Upper lobe of left lung (tissue), 6 donors: ENCODE results near the gene KLF7. TPM values are rescaled to one million over a fixed set of nuclear protein-coding genes. Genes with fewer than 3 reads are reported as not detected.

Source experiments
- ATAC-seq, 2 donors: fragments of 200-7000 bp; cut with Tn5 transposase; one replicate each; pipeline ENCODE4 v1.9.1; 2022; ENCODE audit warnings: mild to moderate bottlenecking in 2 of 2, moderate library complexity in 2 of 2; ENCODE audit not compliant: low FRiP score in 2 of 2
- DNase-seq, 2 donors: peaks; one replicate each; pipeline ENCODE4 v3.0.0-alpha.2; 2019 to 2020
- H3K27ac ChIP-seq, 4 donors: fragments of 200-600 bp; sonication (generic); one replicate each; pipeline ENCODE4 v1.5.1; 2016 to 2019
- H3K27me3 ChIP-seq, 4 donors: fragments of 200-600 bp; sonication (generic); one replicate each; pipeline ENCODE4 v1.5.1; 2017 to 2019
- H3K36me3 ChIP-seq, 4 donors: fragments of 200-600 bp; sonication (generic); one replicate each; pipeline ENCODE4 v1.5.1; 2016 to 2019
- H3K4me1 ChIP-seq, 4 donors: fragments of 200-600 bp; sonication (generic); one replicate each; pipeline ENCODE4 v1.5.1; 2018 to 2019
- H3K4me3 ChIP-seq, 4 donors: fragments of 200-600 bp; sonication (generic); one replicate each; pipeline ENCODE4 v1.5.1; 2017 to 2019; ENCODE audit warnings: mild to moderate bottlenecking in 2 of 4, moderate library complexity in 1 of 4
- H3K9me3 ChIP-seq, 4 donors: fragments of 200-600 bp; sonication (generic); one replicate each; pipeline ENCODE4 v1.5.1; 2018 to 2019
- EP300 ChIP-seq, 4 donors: sonication (generic); formaldehyde crosslinking; IDR thresholded peaks; one replicate each; pipeline ENCODE4 v1.5.1; 2017; ENCODE audit warnings: antibody characterized with exemption in 4 of 4, control low read depth in 2 of 4
- POLR2A ChIP-seq, 4 donors: fragments of 450-650 bp; IDR thresholded peaks; one replicate each; pipeline ENCODE4 v1.5.1; 2016 to 2017; ENCODE audit warnings: antibody characterized with exemption in 4 of 4, mild to moderate bottlenecking in 2 of 4
- POLR2AphosphoS5 ChIP-seq, 2 donors: sonication (generic); formaldehyde crosslinking; IDR thresholded peaks; one replicate each; pipeline ENCODE4 v1.5.1; 2017; ENCODE audit warnings: antibody characterized with exemption in 2 of 2
- WGBS, 2 donors: methylation state at CpG; one replicate each; pipeline ENCODE4 v1.1.5; 2017 to 2018; 5-methylcytosine and 5-hydroxymethylcytosine counted together
- total RNA-seq, 6 donors: library from RNA; depleted of rRNA in 4 of 6; stranded (reverse); fragments of >200 nt in 4 of 6; gene quantifications; one replicate each; pipeline versions ENCODE4 v1.1.0 to v1.2.1, GENCODE V29; 2016 to 2021
- TF ChIP-seq, protein P1 (sequence below), 6 experiments: fragments of 450-650 bp in 4 of 6; fragments of 200-600 bp in 2 of 6; sonication (generic) in 2 of 6; IDR thresholded peaks; one replicate each; pipeline ENCODE4 v1.5.1; 2016 to 2019; ENCODE audit warnings: antibody characterized with exemption in 6 of 6
- donor health status: DM: no; HTN: no; CAD: no; lungs with moderate emphysema.
- donor health status: DM: no; HTN: yes; CAD: no; lungs with severe emphysema.

KLF7 gene
- total RNA-seq, 6 donors from 2014 or later = 15.4 to 50.5 (median 22.4) TPM

DNA sequence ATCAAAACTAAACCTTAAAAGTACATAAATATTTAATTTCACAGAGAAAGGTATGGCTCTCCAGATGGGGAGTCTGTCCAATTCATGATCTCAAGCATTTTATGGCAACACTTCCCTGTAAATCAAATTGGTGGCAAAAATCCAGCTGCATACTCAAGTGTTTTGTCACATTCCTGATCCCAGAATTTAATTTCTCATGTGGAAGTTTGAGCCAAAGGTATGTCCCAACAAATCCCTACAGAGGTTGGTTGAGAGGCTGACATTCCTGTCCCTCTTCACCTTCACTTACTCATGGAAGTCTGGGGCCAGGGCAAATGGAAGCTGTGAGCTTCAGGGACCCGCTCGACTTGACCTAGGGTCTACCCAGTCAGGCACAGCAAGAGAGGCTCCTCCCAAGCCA, 17.7 kb downstream of the KLF7 start:
- H3K27ac ChIP-seq = peak overlapping the region; percentile 23 to 93 (median 56)
- no peaks in the 10 kb centered on the region for H3K9me3 ChIP-seq
- peaks cover 62 to 85% (median 73%) of the 10 kb centered on the region in 4 donors for H3K4me1 ChIP-seq
- DNase-seq = no peak
- WGBS, 2 donors = 77 to 80% methylated on average over 2 of the region's 2 CpGs
- TF ChIP-seq POLR2AphosphoS5 (IDR thresholded peaks at IDR 0.05) = no peak
- TF ChIP-seq, protein P1, sequence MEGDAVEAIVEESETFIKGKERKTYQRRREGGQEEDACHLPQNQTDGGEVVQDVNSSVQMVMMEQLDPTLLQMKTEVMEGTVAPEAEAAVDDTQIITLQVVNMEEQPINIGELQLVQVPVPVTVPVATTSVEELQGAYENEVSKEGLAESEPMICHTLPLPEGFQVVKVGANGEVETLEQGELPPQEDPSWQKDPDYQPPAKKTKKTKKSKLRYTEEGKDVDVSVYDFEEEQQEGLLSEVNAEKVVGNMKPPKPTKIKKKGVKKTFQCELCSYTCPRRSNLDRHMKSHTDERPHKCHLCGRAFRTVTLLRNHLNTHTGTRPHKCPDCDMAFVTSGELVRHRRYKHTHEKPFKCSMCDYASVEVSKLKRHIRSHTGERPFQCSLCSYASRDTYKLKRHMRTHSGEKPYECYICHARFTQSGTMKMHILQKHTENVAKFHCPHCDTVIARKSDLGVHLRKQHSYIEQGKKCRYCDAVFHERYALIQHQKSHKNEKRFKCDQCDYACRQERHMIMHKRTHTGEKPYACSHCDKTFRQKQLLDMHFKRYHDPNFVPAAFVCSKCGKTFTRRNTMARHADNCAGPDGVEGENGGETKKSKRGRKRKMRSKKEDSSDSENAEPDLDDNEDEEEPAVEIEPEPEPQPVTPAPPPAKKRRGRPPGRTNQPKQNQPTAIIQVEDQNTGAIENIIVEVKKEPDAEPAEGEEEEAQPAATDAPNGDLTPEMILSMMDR (IDR thresholded peaks at IDR 0.05) = no peak
- TF ChIP-seq POLR2A (IDR thresholded peaks at IDR 0.05) = no peak
- TF ChIP-seq EP300 (IDR thresholded peaks at IDR 0.05) = no peak
- no peaks in the 10 kb centered on the region for H3K27me3 ChIP-seq
- no peak for ATAC-seq
- no peak overlapping the region for H3K4me3 ChIP-seq
- H3K36me3 ChIP-seq = peaks cover 0 to 15% (median 0%) of the 10 kb centered on the region in 4 donors

DNA sequence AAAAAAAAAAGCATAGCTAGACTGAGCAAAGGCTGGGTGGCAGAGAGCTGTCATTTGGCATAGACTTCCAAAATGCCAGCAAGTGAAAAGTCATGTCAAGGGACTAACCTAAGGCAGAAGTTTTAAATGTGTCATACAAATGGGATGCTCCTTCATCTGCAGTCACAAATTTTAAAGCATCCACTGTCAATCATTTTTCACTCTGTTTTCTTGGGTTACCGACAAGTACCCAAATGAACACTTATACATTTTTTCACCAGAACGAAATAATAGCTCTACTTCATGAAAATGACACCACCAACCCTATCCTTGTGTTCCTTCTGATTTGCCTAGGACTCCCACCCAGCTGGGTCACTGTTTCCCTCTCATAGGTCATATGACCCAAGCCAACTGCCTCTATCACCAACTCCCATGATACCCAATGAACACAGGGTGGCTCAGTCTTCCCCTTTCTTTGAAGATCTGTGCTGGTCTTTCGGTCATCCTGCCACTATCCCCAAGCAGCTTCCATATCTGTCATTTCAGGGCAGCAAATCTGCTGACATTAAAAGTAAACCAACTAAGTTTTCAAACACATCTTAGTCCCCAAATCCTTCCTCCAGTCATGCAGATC, 21.5 kb downstream of the KLF7 start:
- DNase-seq (no peak), ATAC-seq (no peak)
- Histone ChIP-seq H3K9me3 (no peaks in the 10 kb centered on the region), H3K36me3 (peaks cover 0 to 15% (median 0%) of the 10 kb centered on the region in 4 donors), H3K27ac (peak overlapping the region; percentile 87 to 94 (median 90)), H3K27me3 (no peaks in the 10 kb centered on the region), H3K4me1 (peaks cover 58 to 84% (median 69%) of the 10 kb centered on the region in 4 donors), H3K4me3 (peak overlapping the region in 1 of 4 donors; percentile 24)
- WGBS, 2 donors = 62 to 79% methylated on average over 3 of the region's 3 CpGs
- TF ChIP-seq EP300 (IDR thresholded peaks at IDR 0.05) = no peak
- TF ChIP-seq POLR2AphosphoS5 (IDR thresholded peaks at IDR 0.05) = no peak
- TF ChIP-seq, protein P1 (IDR thresholded peaks at IDR 0.05) = no peak

DNA sequence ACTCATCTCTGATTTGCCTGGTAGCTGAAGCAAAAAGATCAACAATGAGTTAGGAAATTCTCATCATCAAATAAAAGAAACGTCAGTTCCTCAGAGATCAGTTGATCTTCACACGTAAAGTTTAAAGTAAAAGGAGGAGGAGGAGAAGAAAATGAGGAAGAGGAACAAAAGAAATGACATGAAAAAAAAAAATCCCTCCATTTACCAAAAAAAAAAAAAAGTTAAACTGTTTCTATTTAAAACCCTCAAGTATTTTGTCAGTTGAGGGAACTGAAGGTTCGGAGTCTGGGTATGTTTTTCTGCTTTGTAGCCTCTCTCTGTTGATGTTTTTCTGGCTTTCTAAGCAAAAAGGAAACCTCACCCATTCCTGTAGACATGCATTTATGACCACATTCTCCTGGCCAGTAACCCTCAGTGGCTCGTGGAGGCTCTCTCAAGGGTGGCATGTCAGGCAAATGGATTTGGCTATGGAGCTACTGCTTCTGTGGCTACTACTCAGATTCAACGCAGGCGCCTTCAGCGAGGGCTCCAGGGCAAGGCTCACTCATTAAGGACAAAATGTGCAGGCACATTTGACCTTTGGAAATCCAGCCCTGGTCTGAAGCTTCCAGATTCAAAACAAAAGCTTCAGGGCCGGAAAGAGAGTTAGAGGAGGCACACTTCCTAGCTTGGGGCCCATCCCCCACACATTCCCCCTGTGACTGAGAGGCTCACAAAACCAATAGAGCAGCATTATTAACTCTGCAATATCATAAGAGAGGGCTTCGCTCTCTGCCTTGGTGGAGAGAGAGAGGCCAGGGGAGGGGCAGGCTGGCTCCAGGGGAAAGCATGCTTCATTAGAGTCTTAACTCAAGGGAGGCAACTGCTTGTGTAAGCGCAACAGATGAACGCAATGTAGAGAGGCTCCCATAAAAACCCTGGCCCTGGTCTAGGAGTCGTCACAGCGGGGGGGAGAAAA, 22.3 kb downstream of the KLF7 start:
- no peaks in the 10 kb centered on the region for H3K9me3 ChIP-seq
- TF ChIP-seq EP300 (IDR thresholded peaks at IDR 0.05) = peak in 2 of 4 donors; percentile 63 to 73
- TF ChIP-seq POLR2A (IDR thresholded peaks at IDR 0.05) = peak in 2 of 4 donors; percentile 45 to 61
- TF ChIP-seq, protein P1 (IDR thresholded peaks at IDR 0.05) = no peak
- peak; percentile 38 to 66 for TF ChIP-seq POLR2AphosphoS5 (IDR thresholded peaks at IDR 0.05)
- H3K27me3 ChIP-seq = no peaks in the 10 kb centered on the region
- DNase-seq = peak in 1 of 2 donors; percentile 79
- peak overlapping the region; percentile 87 to 94 (median 90) for H3K27ac ChIP-seq
- WGBS, 2 donors = 9 to 13% methylated on average over 10 to 13 of the region's 13 CpGs
- peaks cover 62 to 76% (median 67%) of the 10 kb centered on the region in 4 donors for H3K4me1 ChIP-seq
- ATAC-seq = peak; percentile 81 to 90
- peaks cover 0 to 11% (median 0%) of the 10 kb centered on the region in 4 donors for H3K36me3 ChIP-seq
- peak overlapping the region in 3 of 4 donors; percentile 12 to 24 (median 18) for H3K4me3 ChIP-seq

DNA sequence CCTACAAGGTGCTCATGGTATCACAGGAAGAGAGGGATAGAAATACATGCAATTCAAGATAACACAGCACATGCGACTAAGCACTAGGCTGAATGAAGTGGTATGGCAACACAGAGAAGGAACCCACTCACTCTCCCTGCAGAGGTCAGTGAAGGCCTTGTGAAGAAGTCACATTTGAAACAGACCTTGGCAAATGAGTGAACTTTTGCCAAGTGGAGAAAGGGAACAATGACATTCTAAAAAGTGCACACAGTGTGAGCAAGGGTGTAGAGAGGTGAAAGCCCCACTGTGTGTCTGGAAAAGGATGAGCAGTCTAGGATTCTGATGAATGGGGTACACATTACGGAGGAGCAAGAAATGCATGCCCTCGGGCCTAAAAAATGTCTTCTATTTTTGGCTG, 23.3 kb downstream of the KLF7 start:
- H3K27ac ChIP-seq = peak overlapping the region; percentile 87 to 94 (median 90)
- no peaks in the 10 kb centered on the region for H3K9me3 ChIP-seq
- no peaks in the 10 kb centered on the region for H3K27me3 ChIP-seq
- H3K36me3 ChIP-seq = peaks cover 0 to 11% (median 0%) of the 10 kb centered on the region in 4 donors
- DNase-seq (peak in 1 of 2 donors; percentile 61), ATAC-seq (peak; percentile 49 to 52)
- H3K4me1 ChIP-seq = peaks cover 59 to 72% (median 65%) of the 10 kb centered on the region in 4 donors
- WGBS, 2 donors = 36 to 37% methylated on average over 3 of the region's 3 CpGs
- H3K4me3 ChIP-seq = no peak overlapping the region
- TF ChIP-seq POLR2A (IDR thresholded peaks at IDR 0.05) = no peak
- no peak for TF ChIP-seq EP300 (IDR thresholded peaks at IDR 0.05)
- TF ChIP-seq, protein P1 (IDR thresholded peaks at IDR 0.05) = peak in 4 of 6 experiments; percentile 25 to 41 (median 38)
- peak in 1 of 2 donors; percentile 5 for TF ChIP-seq POLR2AphosphoS5 (IDR thresholded peaks at IDR 0.05)
